Neural progenitor cell (in vitro differentiated cells): Measurements from ENCODE around the gene CBY2.

Experiments
- EZH2 ChIP-seq: fragments of 200-600 bp; sonication (generic); IDR thresholded peaks from 2 replicates; pipeline ENCODE4 v1.6.1; 2017; ENCODE audit warnings: antibody characterized with exemption, mild to moderate bottlenecking, moderate library complexity
- TF ChIP-seq, protein P1 (sequence below): fragments of 200-600 bp; sonication (generic); IDR thresholded peaks from 2 replicates; pipeline ENCODE4 v1.5.1; 2017; ENCODE audit warnings: antibody characterized with exemption, mild to moderate bottlenecking

DNA sequence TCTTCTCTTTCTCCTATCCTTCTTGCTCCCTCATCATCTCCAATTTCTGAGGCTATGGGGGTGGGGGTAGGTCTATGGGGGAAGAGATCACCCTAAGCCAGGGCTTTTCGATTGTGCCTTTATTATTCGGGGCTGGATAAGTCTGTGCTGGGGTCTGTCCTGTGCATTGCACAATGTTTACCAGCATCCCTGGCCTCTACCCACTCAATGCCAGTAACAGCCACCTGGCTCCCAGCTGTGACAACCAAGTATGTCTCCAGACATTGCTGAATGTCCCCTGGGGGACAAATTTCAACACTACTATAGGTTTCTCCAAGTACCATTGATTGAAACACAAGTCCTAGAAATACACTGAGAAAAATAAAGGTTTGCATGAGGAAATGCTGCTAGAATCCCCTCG lies 13.2 kb downstream of the CBY2 start:
- TF ChIP-seq EZH2 = no peak
- TF ChIP-seq, protein P1, sequence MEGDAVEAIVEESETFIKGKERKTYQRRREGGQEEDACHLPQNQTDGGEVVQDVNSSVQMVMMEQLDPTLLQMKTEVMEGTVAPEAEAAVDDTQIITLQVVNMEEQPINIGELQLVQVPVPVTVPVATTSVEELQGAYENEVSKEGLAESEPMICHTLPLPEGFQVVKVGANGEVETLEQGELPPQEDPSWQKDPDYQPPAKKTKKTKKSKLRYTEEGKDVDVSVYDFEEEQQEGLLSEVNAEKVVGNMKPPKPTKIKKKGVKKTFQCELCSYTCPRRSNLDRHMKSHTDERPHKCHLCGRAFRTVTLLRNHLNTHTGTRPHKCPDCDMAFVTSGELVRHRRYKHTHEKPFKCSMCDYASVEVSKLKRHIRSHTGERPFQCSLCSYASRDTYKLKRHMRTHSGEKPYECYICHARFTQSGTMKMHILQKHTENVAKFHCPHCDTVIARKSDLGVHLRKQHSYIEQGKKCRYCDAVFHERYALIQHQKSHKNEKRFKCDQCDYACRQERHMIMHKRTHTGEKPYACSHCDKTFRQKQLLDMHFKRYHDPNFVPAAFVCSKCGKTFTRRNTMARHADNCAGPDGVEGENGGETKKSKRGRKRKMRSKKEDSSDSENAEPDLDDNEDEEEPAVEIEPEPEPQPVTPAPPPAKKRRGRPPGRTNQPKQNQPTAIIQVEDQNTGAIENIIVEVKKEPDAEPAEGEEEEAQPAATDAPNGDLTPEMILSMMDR = no peak
